DOHH2 (cell line): Measurements from ENCODE around the gene SELENOF.

Experiments
- CTCF ChIP-seq: fragments of 200-600 bp; sonication (generic); IDR thresholded peaks from one replicate; pipeline ENCODE4 v1.5.1; 2014; ENCODE audit warnings: antibody characterized with exemption, mild to moderate bottlenecking, low read depth, low read length; ENCODE audit not compliant: poor library complexity, severe bottlenecking
- EZH2phosphoT487 ChIP-seq: fragments of 200-600 bp; sonication (generic); IDR thresholded peaks from 2 replicates; pipeline ENCODE4 v1.6.1; 2017; ENCODE audit warnings: borderline replicate concordance, mild to moderate bottlenecking, antibody characterized with exemption, low read length, moderate library complexity, mixed read lengths

DNA sequence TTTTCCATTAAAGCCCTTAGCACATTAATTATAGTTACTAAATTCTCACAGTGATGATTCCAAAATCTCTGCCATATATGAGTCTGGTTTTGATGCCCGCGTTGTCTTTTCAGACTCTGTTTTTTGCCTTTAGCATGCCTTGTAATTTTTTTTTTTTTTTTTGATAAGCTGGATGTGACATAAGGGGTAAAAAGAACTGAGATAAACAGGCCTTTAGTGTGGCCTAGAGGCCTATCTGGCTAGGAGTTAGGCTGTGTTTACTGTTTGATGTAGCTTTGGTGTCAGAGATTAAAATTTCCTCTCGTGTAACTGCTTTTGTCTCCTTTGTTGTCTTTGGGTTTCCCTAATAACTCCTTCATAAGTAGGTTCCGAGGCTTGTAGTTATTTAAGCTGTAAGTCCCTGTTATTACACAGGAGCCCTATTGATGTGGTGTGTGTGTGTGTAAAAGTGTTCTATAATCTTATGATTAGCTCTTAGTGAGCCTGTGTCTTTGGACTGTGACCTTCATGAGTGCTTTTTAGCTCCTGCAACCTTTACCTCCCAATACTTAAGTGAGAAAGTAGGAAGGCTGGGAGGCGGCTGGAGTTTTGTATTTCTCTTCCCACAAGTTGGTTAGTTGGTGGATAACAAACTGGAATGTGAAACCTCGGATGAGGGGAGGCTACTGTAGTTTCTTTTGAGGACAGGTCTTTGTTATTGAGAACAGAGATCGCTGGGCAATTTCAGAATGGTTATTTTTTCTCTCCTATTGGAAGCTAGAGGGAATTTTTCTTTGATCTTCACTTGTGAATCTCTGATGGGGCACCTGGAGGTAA, 19.8 kb upstream of the SELENOF start:
- TF ChIP-seq CTCF (no peak), EZH2phosphoT487 (no peak)
